Panc1 (cell line): Measurements from ENCODE around the gene ANO6. TPM values are rescaled to one million over a fixed set of nuclear protein-coding genes. Genes with fewer than 3 reads are reported as not detected.

ENCODE experiments used
- ATAC-seq: fragments of 200-7000 bp; cut with Tn5 transposase; 2 replicates; pipeline ENCODE4 v1.9.1; 2020; ENCODE audit warnings: mild to moderate bottlenecking, moderate library complexity
- BruUV-seq: library from RNA; stranded (reverse); fragments of 400-500 nt; replicated peaks from 2 replicates; lab custom pipeline; 2021; lab: Mats Ljungman, UMichigan
- CTCF ChIA-PET: fragments of 300-600 bp; sonication (Branson Sonifier 250); formaldehyde crosslinking; loops from one replicate; lab custom pipeline; 2022; ENCODE audit warnings: antibody characterized with exemption; lab: Charles Lee
- POLR2A ChIA-PET: fragments of 300-600 bp; sonication (Branson Sonifier 250); formaldehyde crosslinking; loops from one replicate; lab custom pipeline; 2022; ENCODE audit warnings: antibody characterized with exemption; lab: Charles Lee
- DNase-seq: peaks from one replicate; pipeline ENCODE4 v3.0.0-alpha.2; 2010; ENCODE audit warnings: low read depth, low spot score
- H3K27ac ChIP-seq: 2 replicates; pipeline ENCODE4 v1.5.1; 2011; ENCODE audit warnings: mild to moderate bottlenecking, low read length, inconsistent platforms
- H3K27me3 ChIP-seq: fragments of 200-500 bp; sonication (Bioruptor generic); 2 replicates; pipeline ENCODE4 v1.6.0; 2014; ENCODE audit warnings: low read length, inconsistent platforms; ENCODE audit not compliant: control insufficient read depth, insufficient read depth
- H3K36me3 ChIP-seq: fragments of 200-500 bp; sonication (Bioruptor generic); 2 replicates; pipeline ENCODE4 v1.5.1; 2014; ENCODE audit warnings: inconsistent platforms, mild to moderate bottlenecking, low read length, moderate library complexity; ENCODE audit not compliant: control insufficient read depth, insufficient read depth
- H3K4me1 ChIP-seq: 2 replicates; pipeline ENCODE4 v1.5.1; 2011; ENCODE audit warnings: inconsistent platforms, mild to moderate bottlenecking, low read length, moderate library complexity; ENCODE audit not compliant: control insufficient read depth, insufficient read depth
- H3K4me3 ChIP-seq, 2 experiments: 2 replicates each; pipeline ENCODE4 v1.5.1; 2011 to 2012; ENCODE audit warnings: low read depth in 2 of 2, low read length in 2 of 2, mild to moderate bottlenecking in 2 of 2, inconsistent platforms in 1 of 2, moderate library complexity in 1 of 2
- H3K9me3 ChIP-seq: fragments of 200-500 bp; sonication (Bioruptor generic); 2 replicates; pipeline ENCODE4 v1.5.1; 2014; ENCODE audit warnings: low read depth, mild to moderate bottlenecking, inconsistent platforms, low read length, moderate library complexity; ENCODE audit not compliant: control insufficient read depth, insufficient read depth
- POLR2AphosphoS5 ChIP-seq: IDR thresholded peaks from 2 replicates; pipeline ENCODE4 v1.6.1; 2012; ENCODE audit warnings: mild to moderate bottlenecking, low read depth, low read length, moderate library complexity
- SIN3A ChIP-seq: IDR thresholded peaks from 2 replicates; pipeline ENCODE4 v1.6.1; 2012; ENCODE audit warnings: low read depth, mild to moderate bottlenecking, low read length, moderate library complexity, borderline replicate concordance; ENCODE audit not compliant: insufficient read depth
- TCF7L2 ChIP-seq: IDR thresholded peaks from 2 replicates; pipeline ENCODE4 v1.6.1; 2011; ENCODE audit warnings: mild to moderate bottlenecking, low read depth, low read length, inconsistent platforms
- in situ Hi-C: cut with HindIII; loops from 2 replicates; pipeline ENCODE4 v1.10.0; 2016; ENCODE audit warnings: low sequenced_read_pairs, low pct_unique_long_range_greater_than_20kb
- intact Hi-C: fragments of 100-400 bp; cut with micrococcal nuclease; formaldehyde crosslinking; loops from one replicate; pipeline ENCODE4 v1.10.0; 2022; ENCODE audit not compliant: unreplicated experiment
- total RNA-seq: library from RNA; stranded (reverse); gene quantifications from one replicate; pipeline ENCODE4 v1.2.1, GENCODE V29; 2021; ENCODE audit not compliant: unreplicated experiment
- TF ChIP-seq, protein P1 (sequence below), 2 experiments: IDR thresholded peaks; 2 replicates each; pipeline ENCODE4 v1.6.1; 2011 to 2012; ENCODE audit warnings: low read depth in 2 of 2, control low read depth in 1 of 2, low read length in 1 of 2, mild to moderate bottlenecking in 1 of 2, moderate library complexity in 1 of 2; ENCODE audit not compliant: insufficient read depth in 1 of 2
- TF ChIP-seq, protein P2 (sequence below): fragments of 450-650 bp; IDR thresholded peaks from 2 replicates; pipeline ENCODE4 v1.5.1; 2017; ENCODE audit warnings: mild to moderate bottlenecking

The ANO6 gene
- total RNA-seq, 1 experiment from 2014 or later: 120 TPM

DNA sequence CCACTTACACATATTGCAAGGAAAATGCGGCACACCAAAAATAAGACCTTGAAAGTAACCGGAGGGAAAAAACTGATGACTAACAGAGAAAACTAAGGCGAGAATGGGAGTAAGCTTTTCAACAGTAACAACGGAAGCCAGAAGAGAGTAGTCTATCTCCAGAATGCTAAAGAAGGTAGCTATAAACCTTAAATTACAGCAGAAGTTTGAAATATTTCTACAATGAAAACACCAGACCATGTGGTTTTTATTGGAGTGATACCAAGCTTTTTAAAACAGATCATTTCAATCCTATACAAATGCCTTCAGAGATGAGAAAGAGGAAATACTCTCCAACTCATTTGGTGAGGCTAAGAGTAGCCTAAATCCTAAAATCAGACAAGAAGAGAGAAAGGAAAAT is 209.5 kb downstream of the ANO6 start:
- ChIA-PET CTCF (no interaction called here), POLR2A (no interaction called here)
- DNase-seq: no peak
- no peak overlapping the region for H3K27ac ChIP-seq
- no peaks in the 10 kb centered on the region for H3K27me3 ChIP-seq
- no peaks in the 10 kb centered on the region for H3K4me1 ChIP-seq
- in situ Hi-C loops: no loop called here
- no peaks in the 10 kb centered on the region for H3K9me3 ChIP-seq
- TF ChIP-seq POLR2AphosphoS5 (no peak), SIN3A (no peak), TCF7L2 (no peak)
- TF ChIP-seq, protein P1, sequence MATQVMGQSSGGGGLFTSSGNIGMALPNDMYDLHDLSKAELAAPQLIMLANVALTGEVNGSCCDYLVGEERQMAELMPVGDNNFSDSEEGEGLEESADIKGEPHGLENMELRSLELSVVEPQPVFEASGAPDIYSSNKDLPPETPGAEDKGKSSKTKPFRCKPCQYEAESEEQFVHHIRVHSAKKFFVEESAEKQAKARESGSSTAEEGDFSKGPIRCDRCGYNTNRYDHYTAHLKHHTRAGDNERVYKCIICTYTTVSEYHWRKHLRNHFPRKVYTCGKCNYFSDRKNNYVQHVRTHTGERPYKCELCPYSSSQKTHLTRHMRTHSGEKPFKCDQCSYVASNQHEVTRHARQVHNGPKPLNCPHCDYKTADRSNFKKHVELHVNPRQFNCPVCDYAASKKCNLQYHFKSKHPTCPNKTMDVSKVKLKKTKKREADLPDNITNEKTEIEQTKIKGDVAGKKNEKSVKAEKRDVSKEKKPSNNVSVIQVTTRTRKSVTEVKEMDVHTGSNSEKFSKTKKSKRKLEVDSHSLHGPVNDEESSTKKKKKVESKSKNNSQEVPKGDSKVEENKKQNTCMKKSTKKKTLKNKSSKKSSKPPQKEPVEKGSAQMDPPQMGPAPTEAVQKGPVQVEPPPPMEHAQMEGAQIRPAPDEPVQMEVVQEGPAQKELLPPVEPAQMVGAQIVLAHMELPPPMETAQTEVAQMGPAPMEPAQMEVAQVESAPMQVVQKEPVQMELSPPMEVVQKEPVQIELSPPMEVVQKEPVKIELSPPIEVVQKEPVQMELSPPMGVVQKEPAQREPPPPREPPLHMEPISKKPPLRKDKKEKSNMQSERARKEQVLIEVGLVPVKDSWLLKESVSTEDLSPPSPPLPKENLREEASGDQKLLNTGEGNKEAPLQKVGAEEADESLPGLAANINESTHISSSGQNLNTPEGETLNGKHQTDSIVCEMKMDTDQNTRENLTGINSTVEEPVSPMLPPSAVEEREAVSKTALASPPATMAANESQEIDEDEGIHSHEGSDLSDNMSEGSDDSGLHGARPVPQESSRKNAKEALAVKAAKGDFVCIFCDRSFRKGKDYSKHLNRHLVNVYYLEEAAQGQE (IDR thresholded peaks at IDR 0.05; ENCODE audit: insufficient read depth in 1 of 2, low read depth in 2 of 2, low read length in 1 of 2): no peak
- TF ChIP-seq, protein P2, sequence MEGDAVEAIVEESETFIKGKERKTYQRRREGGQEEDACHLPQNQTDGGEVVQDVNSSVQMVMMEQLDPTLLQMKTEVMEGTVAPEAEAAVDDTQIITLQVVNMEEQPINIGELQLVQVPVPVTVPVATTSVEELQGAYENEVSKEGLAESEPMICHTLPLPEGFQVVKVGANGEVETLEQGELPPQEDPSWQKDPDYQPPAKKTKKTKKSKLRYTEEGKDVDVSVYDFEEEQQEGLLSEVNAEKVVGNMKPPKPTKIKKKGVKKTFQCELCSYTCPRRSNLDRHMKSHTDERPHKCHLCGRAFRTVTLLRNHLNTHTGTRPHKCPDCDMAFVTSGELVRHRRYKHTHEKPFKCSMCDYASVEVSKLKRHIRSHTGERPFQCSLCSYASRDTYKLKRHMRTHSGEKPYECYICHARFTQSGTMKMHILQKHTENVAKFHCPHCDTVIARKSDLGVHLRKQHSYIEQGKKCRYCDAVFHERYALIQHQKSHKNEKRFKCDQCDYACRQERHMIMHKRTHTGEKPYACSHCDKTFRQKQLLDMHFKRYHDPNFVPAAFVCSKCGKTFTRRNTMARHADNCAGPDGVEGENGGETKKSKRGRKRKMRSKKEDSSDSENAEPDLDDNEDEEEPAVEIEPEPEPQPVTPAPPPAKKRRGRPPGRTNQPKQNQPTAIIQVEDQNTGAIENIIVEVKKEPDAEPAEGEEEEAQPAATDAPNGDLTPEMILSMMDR: no peak
- no peak overlapping the region for H3K4me3 ChIP-seq
- intact Hi-C loops: no loop called here
- peaks cover 27% of the 10 kb centered on the region for H3K36me3 ChIP-seq
- TSS peak; percentile 12 for BruUV-seq
- ATAC-seq: no peak

DNA sequence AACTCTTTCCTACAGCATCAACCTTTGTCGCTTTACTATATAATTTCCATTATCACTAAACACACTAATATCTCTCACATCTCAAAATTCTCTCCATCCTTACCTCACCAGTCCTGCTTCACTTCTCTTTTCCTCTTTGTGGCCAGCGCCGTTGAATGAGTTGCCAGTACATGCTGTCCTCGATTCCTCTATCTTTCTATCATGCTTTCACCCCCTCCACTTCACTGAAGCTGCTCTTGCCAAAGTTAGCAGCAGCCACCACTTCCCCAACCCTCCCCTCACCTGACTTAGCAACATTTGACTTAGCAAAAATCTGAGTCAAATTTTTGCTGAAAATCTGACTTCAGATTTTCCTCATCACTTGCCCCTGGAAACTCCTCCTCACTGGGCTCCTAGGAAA is 210.4 kb downstream of the ANO6 start:
- in situ Hi-C loops: no loop called here
- Histone ChIP-seq H3K36me3 (peaks cover 24% of the 10 kb centered on the region), H3K9me3 (no peaks in the 10 kb centered on the region)

More for the DNA sequence above, 210.4 kb downstream of the ANO6 start:
- ATAC-seq (no peak), DNase-seq (no peak)
- no peak overlapping the region for H3K4me3 ChIP-seq
- ChIA-PET POLR2A (no interaction called here), CTCF (no interaction called here)
- TF ChIP-seq, protein P2: no peak
- TF ChIP-seq POLR2AphosphoS5 (no peak), TCF7L2 (no peak), SIN3A (no peak)
- TF ChIP-seq, protein P1 (IDR thresholded peaks at IDR 0.05; ENCODE audit: insufficient read depth in 1 of 2, low read depth in 2 of 2, low read length in 1 of 2): no peak
- H3K4me1 ChIP-seq: no peaks in the 10 kb centered on the region
- no peaks in the 10 kb centered on the region for H3K27me3 ChIP-seq
- intact Hi-C loops: no loop called here
- BruUV-seq: no TSS peak
- no peak overlapping the region for H3K27ac ChIP-seq
